Measurements from ENCODE around the gene SLC25A21.

- TF ChIP-seq FOXM1 (IDR thresholded peaks at IDR 0.05; ENCODE audit: borderline replicate concordance, low read depth), result no peak
- TF ChIP-seq REST (IDR thresholded peaks at IDR 0.05; ENCODE audit: low read depth), result no peak
- no peak for TF ChIP-seq ZBTB7A (IDR thresholded peaks at IDR 0.05; ENCODE audit: low read depth)
- no peak for TF ChIP-seq YY1 (IDR thresholded peaks at IDR 0.05; ENCODE audit: low read depth)
- TF ChIP-seq EGR1 (IDR thresholded peaks at IDR 0.05), result no peak
- no peak for TF ChIP-seq RAD21 (IDR thresholded peaks at IDR 0.05; ENCODE audit: low read depth)
- TF ChIP-seq CREB1 (IDR thresholded peaks at IDR 0.05; ENCODE audit: low read depth), result no peak
- TF ChIP-seq CEBPB (IDR thresholded peaks at IDR 0.05), result no peak
Measured at GRCh38 chr14:36857136-36857535, 315.3 kb downstream of the SLC25A21 start.
